Calu3 (cell line): ENCODE data around the gene CPSF4L. TPM values are rescaled to one million over a fixed set of nuclear protein-coding genes. Genes with fewer than 3 reads are reported as not detected.

Experiments used
- BruUV-seq: library from RNA; stranded (reverse); fragments of 400-500 nt; replicated peaks from 2 replicates; lab custom pipeline; 2021; lab: Mats Ljungman, UMichigan
- CTCF ChIA-PET: fragments of 300-600 bp; sonication (Branson Sonifier 250); formaldehyde crosslinking; loops from one replicate; lab custom pipeline; 2022; ENCODE audit warnings: antibody characterized with exemption; lab: Charles Lee
- DNase-seq: peaks from one replicate; pipeline ENCODE4 v3.0.0; 2022
- H3K27ac Mint-ChIP-seq: one replicate; pipeline ENCODE4 v1.8.0; 2022; ENCODE audit warnings: mixed read lengths; ENCODE audit not compliant: unreplicated experiment
- H3K27me3 Mint-ChIP-seq: one replicate; pipeline ENCODE4 v1.8.0; 2022; ENCODE audit warnings: mixed read lengths; ENCODE audit not compliant: unreplicated experiment
- H3K36me3 Mint-ChIP-seq: one replicate; pipeline ENCODE4 v1.8.0; 2022; ENCODE audit warnings: mild to moderate bottlenecking, moderate library complexity, mixed read lengths; ENCODE audit not compliant: insufficient read depth, unreplicated experiment
- H3K4me1 Mint-ChIP-seq: one replicate; pipeline ENCODE4 v1.8.0; 2022; ENCODE audit warnings: mild to moderate bottlenecking, low read depth, mixed read lengths; ENCODE audit not compliant: unreplicated experiment
- H3K4me3 Mint-ChIP-seq: one replicate; pipeline ENCODE4 v1.8.0; 2022; ENCODE audit warnings: mild to moderate bottlenecking, low read depth, moderate library complexity, mixed read lengths; ENCODE audit not compliant: unreplicated experiment
- H3K9me3 Mint-ChIP-seq: one replicate; pipeline ENCODE4 v1.8.0; 2022; ENCODE audit warnings: low read depth, mixed read lengths; ENCODE audit not compliant: unreplicated experiment
- intact Hi-C: fragments of 100-400 bp; cut with micrococcal nuclease; formaldehyde crosslinking; loops from one replicate; pipeline ENCODE4 v1.10.0; 2022; ENCODE audit not compliant: unreplicated experiment
- total RNA-seq: library from RNA; stranded (reverse); gene quantifications from 2 replicates; pipeline ENCODE4 v1.2.3, GENCODE V29; 2022
- TF ChIP-seq, protein P1 (sequence below): fragments of 200-600 bp; IDR thresholded peaks from one replicate; pipeline ENCODE4 v1.8.0; 2022; ENCODE audit warnings: antibody characterized with exemption; ENCODE audit not compliant: unreplicated experiment

CPSF4L gene
- total RNA-seq, 1 experiment from 2014 or later: not detected

DNA sequence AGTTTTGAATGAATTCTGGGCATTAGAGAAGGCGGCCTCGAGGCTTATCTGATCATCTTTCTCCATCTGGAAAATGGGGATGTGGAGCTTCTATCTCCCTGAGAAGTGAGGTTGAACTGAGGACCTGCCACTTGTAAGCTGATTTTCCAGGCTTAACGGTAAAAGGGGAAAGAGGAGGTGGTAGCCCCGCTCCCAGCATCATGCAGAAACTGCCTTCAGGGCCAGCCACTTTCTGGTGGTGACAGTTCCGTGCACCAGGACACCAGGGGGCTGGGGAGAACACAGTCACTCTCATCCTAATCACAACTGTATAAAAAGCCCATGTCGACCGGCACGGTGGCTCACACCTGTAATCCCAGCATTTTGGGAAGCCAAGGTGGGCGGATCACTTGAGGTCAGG lies 20.9 kb upstream of the CPSF4L start:
- no peak overlapping the region for H3K27ac Mint-ChIP-seq
- H3K9me3 Mint-ChIP-seq: no peaks in the 10 kb centered on the region
- no TSS peak for BruUV-seq
- no peaks in the 10 kb centered on the region for H3K27me3 Mint-ChIP-seq
- no peak overlapping the region for H3K4me3 Mint-ChIP-seq
- peaks cover 16% of the 10 kb centered on the region for H3K4me1 Mint-ChIP-seq
- no peak for DNase-seq
- H3K36me3 Mint-ChIP-seq: peaks cover 34% of the 10 kb centered on the region
- CTCF ChIA-PET: interaction anchor here (0.6 to 0.7 kb wide), 2 partner anchors 15 to 527 kb away, joined by 3 read pairs; no protein-coding TSS in a partner anchor
- intact Hi-C loops: no loop called here
- TF ChIP-seq, protein P1, sequence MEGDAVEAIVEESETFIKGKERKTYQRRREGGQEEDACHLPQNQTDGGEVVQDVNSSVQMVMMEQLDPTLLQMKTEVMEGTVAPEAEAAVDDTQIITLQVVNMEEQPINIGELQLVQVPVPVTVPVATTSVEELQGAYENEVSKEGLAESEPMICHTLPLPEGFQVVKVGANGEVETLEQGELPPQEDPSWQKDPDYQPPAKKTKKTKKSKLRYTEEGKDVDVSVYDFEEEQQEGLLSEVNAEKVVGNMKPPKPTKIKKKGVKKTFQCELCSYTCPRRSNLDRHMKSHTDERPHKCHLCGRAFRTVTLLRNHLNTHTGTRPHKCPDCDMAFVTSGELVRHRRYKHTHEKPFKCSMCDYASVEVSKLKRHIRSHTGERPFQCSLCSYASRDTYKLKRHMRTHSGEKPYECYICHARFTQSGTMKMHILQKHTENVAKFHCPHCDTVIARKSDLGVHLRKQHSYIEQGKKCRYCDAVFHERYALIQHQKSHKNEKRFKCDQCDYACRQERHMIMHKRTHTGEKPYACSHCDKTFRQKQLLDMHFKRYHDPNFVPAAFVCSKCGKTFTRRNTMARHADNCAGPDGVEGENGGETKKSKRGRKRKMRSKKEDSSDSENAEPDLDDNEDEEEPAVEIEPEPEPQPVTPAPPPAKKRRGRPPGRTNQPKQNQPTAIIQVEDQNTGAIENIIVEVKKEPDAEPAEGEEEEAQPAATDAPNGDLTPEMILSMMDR: no peak

DNA sequence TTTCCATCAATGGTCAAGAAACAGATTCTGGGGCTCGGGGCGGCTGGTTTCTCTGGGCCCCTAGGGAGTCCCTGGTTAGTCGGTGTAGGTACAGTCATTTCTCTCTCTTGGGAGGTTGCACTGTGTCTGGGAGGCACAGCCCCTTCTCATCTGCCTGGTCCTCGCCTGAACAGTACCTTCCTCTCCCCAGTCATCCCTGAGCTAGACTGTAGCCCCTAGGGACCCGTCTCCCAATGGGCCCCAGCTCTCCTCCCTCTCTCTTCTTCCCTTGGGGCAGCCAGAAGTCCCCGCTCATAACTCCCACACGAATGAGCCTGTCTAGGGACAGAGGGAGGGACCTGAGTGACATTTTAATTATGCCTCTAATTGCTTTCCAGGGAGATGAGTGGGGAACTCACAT lies 20.2 kb upstream of the CPSF4L start:
- intact Hi-C loops: no loop called here
- TF ChIP-seq, protein P1: no peak
- no peaks in the 10 kb centered on the region for H3K9me3 Mint-ChIP-seq
- H3K4me1 Mint-ChIP-seq: peaks cover 9% of the 10 kb centered on the region
- CTCF ChIA-PET: interaction anchor here (0.7 kb wide), 1 partner anchor 870 kb away, joined by 3 read pairs; no protein-coding TSS in a partner anchor
- no TSS peak for BruUV-seq
- H3K36me3 Mint-ChIP-seq: peaks cover 29% of the 10 kb centered on the region
- DNase-seq: no peak
- no peaks in the 10 kb centered on the region for H3K27me3 Mint-ChIP-seq
- no peak overlapping the region for H3K4me3 Mint-ChIP-seq
- no peak overlapping the region for H3K27ac Mint-ChIP-seq

GRCh38 chr17:73280191-73280590 lies 18.5 kb upstream of the CPSF4L start:
- H3K4me3 Mint-ChIP-seq: no peak overlapping the region
- TF ChIP-seq, protein P1: no peak
- no peak overlapping the region for H3K27ac Mint-ChIP-seq
- intact Hi-C loops: no loop called here
- DNase-seq: no peak
- CTCF ChIA-PET: no interaction called here
- H3K27me3 Mint-ChIP-seq: no peaks in the 10 kb centered on the region
- BruUV-seq: no TSS peak
- no peaks in the 10 kb centered on the region for H3K4me1 Mint-ChIP-seq
- H3K36me3 Mint-ChIP-seq: peaks cover 21% of the 10 kb centered on the region
- H3K9me3 Mint-ChIP-seq: no peaks in the 10 kb centered on the region

- H3K27ac Mint-ChIP-seq: no peak overlapping the region
- no peak overlapping the region for H3K4me3 Mint-ChIP-seq
- intact Hi-C loops: no loop called here
- TF ChIP-seq, protein P1: no peak
- H3K27me3 Mint-ChIP-seq: no peaks in the 10 kb centered on the region
- BruUV-seq: no TSS peak
- H3K36me3 Mint-ChIP-seq: peaks cover 21% of the 10 kb centered on the region
- no peaks in the 10 kb centered on the region for H3K9me3 Mint-ChIP-seq
- no peaks in the 10 kb centered on the region for H3K4me1 Mint-ChIP-seq
- DNase-seq: no peak
- CTCF ChIA-PET: no interaction called here
These were observed 18.0 kb upstream of the CPSF4L start for GRCh38 chr17:73279704-73280103.
